KOPT-K1 (cell line): Measurements from ENCODE around the gene PEX12.
"Not testable (repeated sequence)": the region's sequence is repeated elsewhere in the genome, so short reads cannot be mapped to it uniquely, and the experiment has no call there.

ENCODE experiments used
- H3K27ac ChIP-seq: fragments of 200-600 bp; sonication (generic); 2 replicates; pipeline ENCODE4 v1.5.1; 2016; ENCODE audit warnings: antibody characterized with exemption, mild to moderate bottlenecking, low read depth, low read length; ENCODE audit not compliant: poor library complexity, severe bottlenecking
- H3K36me3 ChIP-seq: fragments of 200-600 bp; sonication (generic); 2 replicates; pipeline ENCODE4 v1.5.1; 2017; ENCODE audit warnings: antibody characterized with exemption, mild to moderate bottlenecking, low read length, moderate library complexity; ENCODE audit not compliant: insufficient read depth
- H3K9me3 ChIP-seq: fragments of 200-600 bp; sonication (generic); 2 replicates; pipeline ENCODE4 v1.5.1; 2017; ENCODE audit warnings: antibody characterized with exemption, low read length, mild to moderate bottlenecking; ENCODE audit not compliant: insufficient read depth, poor library complexity, severe bottlenecking

PEX12 gene

DNA sequence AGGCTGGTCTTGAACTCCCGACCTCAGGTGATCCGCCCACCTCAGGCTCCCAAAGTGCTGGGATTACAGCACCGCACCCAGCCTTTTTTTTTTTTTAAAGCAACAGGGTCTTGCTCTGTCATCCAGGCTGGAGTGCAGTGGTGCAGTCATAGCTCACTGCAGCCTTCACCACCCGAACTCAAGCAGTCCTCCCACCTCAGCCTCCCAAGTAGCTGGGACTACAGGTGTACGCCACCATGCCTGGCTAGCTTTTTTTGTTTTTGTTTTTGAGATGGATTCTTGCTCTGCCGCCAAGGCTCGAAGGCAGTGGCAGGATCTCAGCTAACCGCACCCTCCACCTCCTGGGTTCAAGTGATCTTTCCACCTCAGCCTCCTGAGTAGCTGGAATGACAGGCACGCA, 43.0 kb downstream of the PEX12 start:
- not testable (repeated sequence) for H3K9me3 ChIP-seq, H3K36me3 ChIP-seq
- peak overlapping the region; percentile 96 for H3K27ac ChIP-seq

DNA sequence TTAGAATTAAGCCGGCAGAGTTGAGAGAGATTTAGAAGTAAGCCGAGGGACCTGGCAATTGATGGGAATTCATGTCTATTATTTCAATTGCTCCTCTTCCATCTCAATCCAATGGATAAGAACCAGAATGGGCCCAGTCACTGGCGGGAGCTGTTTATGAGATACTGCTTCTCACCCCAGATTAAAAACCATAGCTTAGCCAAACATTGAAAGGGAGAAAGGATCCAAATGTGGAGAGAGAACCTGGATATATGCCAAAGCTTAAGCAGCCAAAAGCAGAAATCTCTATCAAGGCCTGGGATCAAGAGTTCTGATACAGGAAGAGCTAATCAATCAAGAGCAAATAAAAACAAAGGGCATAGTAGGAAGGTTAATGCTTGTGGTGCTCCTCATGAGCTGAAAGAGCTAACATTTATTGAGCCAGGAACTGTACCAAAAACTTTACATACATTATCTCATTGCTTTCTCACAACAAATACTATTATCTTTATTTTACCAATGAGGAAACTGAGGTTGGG, 43.7 kb downstream of the PEX12 start:
- peaks cover under 1% of the 10 kb centered on the region; the same call in 1 of the 2 replicates for H3K36me3 ChIP-seq
- H3K27ac ChIP-seq: peak overlapping the region; percentile 96
- H3K9me3 ChIP-seq: peaks cover 3% of the 10 kb centered on the region

DNA sequence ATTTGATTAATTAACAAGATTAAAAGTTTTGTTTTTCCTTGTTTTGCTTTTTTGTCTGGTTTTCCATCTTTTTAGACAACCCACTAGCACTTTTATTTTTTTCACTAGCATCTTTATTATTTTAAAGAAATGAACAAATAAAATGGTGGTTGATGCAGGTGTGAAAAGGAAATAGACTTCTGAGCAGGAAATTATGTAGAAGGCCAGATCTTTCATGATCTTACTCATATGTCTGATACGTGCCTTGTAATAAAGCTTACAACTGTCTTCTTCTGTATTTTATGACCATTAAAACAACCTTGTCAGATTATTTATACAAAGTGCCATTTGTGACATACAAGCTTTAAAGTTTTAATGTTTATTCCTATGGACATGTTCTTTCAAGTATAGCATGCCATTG, 47.2 kb downstream of the PEX12 start:
- Histone ChIP-seq H3K27ac (peak overlapping the region; percentile 42), H3K9me3 (peaks cover 24% of the 10 kb centered on the region)

GRCh38 chr17:35529866-35530265, 48.5 kb downstream of the PEX12 start:
- Histone ChIP-seq H3K36me3 (peaks cover 5% of the 10 kb centered on the region), H3K27ac (no peak overlapping the region), H3K9me3 (peaks cover 27% of the 10 kb centered on the region)

More for the DNA sequence above, 47.2 kb downstream of the PEX12 start:
- H3K36me3 ChIP-seq: peaks cover 5% of the 10 kb centered on the region

GRCh38 chr17:35529326-35529725, 49.0 kb downstream of the PEX12 start:
- not testable (repeated sequence) for H3K27ac ChIP-seq, H3K36me3 ChIP-seq
- peaks cover 27% of the 10 kb centered on the region for H3K9me3 ChIP-seq
